ENCODE data around the gene ROBO3.

Gene ROBO3

GRCh38 chr11:124843616-124843910 is 21.7 kb upstream of the ROBO3 start:
- H3K27ac ChIP-seq: no peak overlapping the region
- no peak for DNase-seq (ENCODE audit: low read depth, low spot score)

DNA sequence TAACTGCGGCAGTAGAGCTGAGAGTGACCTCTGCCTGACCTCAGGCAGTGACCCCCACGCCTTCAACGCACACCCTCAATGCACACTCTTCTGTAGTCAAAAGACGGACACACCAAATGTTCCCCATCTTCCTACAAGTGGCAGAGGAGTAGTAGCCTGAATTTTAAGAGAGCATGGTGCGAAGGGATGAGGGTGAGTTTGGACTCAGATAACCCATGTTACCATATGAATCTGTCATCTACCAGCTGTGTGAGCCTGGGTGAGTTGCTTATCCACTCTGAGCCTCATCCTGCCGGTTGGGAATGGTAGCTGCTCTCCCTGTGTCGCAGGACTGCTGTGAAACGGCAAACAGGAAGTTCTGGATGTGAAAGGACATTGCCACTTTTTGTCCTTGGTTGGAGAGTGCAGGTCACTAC is 20.6 kb upstream of the ROBO3 start:
- no peak for DNase-seq (ENCODE audit: low read depth, low spot score)
- no peak overlapping the region for H3K27ac ChIP-seq

DNA sequence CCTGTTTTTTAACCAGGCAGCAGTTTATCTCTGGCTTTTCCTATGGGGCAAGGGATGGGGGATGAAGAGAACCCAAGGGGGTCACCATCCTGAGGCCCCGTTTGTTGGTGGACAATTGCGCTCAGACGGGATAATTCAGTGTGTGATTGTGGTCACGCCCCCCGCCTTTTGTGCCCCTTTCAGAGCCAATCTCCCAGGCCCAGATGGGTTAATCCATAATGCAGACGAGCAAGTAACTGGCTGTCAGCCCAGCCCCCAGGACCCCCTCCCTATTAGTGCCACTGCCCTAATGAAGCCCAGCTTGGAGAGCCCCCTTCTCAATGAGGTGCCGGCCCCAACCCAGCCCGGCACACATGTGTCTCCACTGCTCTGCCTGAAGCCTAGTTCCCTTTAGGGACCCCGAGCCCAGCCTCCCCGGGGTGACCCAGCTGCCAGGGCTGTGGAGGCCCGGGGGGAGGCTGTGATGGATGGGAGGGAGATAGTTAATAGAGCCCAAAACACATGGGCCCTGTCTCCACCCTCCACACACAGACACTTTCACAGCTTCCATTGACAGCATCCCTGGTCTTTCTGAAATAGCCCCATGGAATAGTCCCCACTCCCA is 19.1 kb upstream of the ROBO3 start:
- no peak for DNase-seq (ENCODE audit: low read depth, low spot score)
- H3K27ac ChIP-seq: no peak overlapping the region

GRCh38 chr11:124859171-124859570 is 6.1 kb upstream of the ROBO3 start:
- DNase-seq (ENCODE audit: low read depth, low spot score): no peak
- no peak overlapping the region for H3K27ac ChIP-seq

DNA sequence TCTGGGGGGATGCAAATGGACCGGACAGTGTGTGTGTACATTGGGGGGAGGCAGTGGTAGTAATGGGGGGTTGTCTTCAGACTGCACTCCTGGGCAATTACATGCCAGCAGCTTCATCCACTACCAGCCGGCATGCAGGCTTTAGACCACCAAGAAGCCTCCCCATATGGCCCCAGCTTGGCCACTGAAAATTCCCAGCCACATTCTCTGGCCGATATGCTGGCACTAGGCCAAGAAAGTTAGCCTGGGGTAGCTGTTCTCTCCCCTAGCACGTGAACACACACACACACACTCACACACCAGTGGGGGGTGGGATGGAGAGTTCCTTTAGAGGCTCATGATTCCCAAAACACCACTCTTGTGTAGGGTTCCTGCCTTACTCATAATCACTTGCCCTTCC is 3.6 kb upstream of the ROBO3 start:
- no peak for DNase-seq (ENCODE audit: low read depth, low spot score)
- H3K27ac ChIP-seq: no peak overlapping the region

DNA sequence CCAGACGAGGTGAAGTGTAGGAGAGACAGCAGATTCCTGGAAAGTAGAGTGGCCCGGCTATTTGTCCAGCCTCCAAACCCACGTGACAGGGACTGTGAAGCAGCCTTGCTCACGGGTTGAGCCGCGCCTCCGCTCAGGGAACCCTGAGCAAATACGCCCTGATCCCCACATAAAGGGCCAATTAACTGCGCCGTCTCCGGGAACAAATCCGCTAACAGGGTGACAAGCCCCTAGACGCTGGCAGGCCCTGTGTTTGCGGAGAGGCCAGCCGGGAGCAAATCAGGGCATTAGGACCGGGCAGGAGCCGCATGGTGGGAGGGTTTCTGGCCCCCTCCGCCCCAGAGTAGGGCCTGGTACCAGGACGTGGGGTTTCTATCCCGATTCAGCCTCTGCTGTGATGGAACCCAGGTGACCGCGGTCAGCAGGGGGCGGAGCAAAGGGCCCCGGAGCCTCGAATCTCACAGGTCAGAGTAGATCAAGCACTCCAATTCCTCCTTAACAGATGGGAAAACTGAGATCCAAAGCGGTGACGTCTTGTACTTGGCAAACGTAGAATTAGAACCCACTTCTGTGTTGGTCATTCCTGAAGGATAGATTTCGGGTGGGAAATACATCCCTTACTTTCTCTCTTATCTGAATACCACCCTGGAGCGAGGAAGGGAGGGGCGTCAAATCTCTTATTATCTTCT is 2.0 kb upstream of the ROBO3 start:
- no peak for DNase-seq (ENCODE audit: low read depth, low spot score)
- no peak overlapping the region for H3K27ac ChIP-seq

- no peak for DNase-seq (ENCODE audit: low read depth, low spot score)
- no peak overlapping the region for H3K27ac ChIP-seq
Measured at GRCh38 chr11:124863826-124864165, 1.4 kb upstream of the ROBO3 start.

DNA sequence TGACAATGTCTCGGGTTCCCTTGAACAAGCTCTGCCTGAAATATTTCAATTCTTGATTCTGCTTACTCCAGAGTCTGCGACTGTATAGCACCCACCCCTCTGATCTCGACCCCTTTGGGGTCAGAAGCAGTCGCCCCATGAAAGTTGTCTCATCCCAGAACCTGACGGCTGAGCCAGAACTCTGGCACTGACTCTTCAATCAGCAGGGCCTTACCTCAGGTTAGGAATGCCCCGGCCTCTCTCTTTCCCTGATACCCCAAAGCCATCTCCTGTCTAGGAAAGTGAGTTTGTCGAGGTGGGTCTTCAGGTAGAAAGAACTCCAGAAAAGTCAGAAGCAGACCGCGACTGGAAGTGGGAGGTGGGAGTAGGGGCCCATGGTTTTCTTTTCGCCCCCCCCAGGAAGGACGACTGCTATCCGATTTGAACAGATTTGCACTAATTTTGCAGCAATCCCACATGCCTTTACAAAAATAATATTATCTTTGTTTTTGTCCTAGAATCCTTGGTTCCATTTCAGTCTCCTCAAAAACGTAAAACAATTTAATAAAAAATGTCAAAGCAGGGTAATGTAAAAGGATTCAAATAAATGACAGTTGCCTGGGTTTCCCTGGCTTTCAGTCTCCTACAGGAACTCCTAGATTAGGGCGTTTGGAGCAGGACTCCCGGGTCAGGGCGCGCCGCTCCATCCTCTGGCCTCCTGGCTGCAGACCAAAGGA is 898 bp upstream of the ROBO3 start:
- no peak for DNase-seq (ENCODE audit: low read depth, low spot score)
- no peak overlapping the region for H3K27ac ChIP-seq

GRCh38 chr11:124864892-124865180 is 396 bp upstream of the ROBO3 start:
- H3K27ac ChIP-seq: no peak overlapping the region
- DNase-seq (ENCODE audit: low read depth, low spot score): no peak

DNA sequence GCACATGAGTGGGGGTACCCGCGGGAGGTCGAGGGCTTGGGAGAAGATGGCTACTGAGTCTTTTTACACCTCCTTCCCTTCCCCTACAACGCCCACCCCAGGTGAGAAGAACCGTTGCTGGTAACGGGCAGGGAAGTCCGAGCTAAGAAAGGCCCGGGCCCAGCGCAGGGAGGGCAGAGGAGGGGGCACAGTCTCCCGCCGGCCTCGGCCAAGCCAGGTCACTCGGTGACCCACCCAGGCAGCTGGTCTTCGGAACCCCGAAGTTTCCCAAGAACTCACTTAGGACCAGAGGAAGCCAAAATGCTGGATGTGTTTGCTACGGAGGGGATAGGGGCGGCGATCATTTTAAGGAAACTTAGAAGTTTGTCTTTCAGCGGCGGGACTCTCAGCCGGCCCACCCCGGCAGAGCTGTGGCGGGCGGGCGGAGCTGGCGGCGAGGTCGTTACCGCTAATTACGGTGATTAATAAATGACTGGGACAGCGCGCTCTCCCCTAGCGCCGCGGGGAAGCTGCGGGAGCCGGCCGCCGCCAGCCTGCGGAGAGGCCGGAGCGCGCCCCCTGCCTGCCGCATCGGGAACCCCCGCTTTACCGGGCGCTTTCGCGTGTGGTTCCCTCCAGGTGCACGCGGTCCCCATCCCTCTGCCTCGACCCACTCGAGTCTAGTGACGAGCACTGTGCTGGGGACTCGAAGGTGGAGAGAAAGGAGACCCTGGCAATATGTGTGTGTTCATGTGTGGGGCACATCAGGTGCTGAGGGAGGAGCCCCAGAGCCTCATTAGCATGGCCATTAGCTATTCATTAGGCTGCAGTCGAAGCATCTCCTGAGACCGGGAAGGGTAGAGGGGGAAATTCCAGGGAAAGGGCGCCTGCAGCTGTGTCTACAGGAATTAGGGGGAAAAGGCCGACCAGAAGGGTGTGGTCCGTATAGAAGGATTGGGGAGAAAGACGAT is 945 bp downstream of the ROBO3 start:
- no peak overlapping the region for H3K27ac ChIP-seq
- no peak for DNase-seq (ENCODE audit: low read depth, low spot score)

GRCh38 chr11:124867700-124868099 is 2.5 kb downstream of the ROBO3 start:
- H3K27ac ChIP-seq: no peak overlapping the region
- DNase-seq (ENCODE audit: low read depth, low spot score): no peak

- no peak for DNase-seq (ENCODE audit: low read depth, low spot score)
- H3K27ac ChIP-seq: no peak overlapping the region
Measured at GRCh38 chr11:124868331-124869274, 3.4 kb downstream of the ROBO3 start.

DNA sequence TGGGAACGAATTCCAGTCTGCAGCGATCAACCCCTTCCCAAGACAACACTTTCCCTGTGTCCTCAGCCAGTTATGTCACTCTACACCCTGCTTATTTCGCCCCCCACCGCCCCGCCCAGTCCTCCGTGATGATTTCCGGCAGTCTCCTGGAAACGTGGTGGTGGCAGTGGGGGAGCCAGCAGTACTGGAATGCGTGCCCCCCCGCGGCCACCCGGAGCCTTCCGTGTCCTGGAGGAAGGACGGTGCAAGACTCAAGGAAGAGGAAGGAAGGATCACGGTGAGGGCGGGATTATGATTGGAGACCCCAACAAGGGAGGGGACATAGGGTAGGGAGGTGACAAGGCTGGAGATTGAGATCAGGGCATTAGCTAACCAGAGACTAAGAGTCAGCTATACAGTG is 4.1 kb downstream of the ROBO3 start:
- no peak overlapping the region for H3K27ac ChIP-seq
- DNase-seq (ENCODE audit: low read depth, low spot score): no peak

DNA sequence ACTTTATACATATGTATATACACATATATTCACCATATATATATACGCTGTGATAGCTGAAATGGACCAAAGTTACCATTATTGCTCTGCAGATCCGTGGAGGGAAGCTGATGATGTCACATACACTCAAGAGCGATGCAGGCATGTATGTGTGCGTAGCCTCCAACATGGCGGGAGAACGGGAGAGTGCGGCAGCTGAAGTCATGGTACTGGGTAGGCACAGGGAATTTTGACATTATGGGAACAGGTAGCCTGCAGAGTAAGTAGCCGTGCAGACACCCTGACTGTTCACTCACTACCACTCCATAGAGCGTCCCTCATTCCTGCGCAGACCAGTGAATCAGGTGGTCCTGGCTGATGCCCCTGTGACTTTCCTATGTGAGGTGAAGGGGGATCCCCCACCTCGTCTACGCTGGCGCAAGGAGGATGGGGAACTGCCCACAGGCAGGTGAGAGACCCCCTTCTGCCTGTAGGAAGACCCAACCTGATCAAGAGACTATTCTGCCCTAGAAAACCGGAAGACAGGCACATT is 4.7 kb downstream of the ROBO3 start:
- no peak overlapping the region for H3K27ac ChIP-seq
- DNase-seq (ENCODE audit: low read depth, low spot score): no peak

DNA sequence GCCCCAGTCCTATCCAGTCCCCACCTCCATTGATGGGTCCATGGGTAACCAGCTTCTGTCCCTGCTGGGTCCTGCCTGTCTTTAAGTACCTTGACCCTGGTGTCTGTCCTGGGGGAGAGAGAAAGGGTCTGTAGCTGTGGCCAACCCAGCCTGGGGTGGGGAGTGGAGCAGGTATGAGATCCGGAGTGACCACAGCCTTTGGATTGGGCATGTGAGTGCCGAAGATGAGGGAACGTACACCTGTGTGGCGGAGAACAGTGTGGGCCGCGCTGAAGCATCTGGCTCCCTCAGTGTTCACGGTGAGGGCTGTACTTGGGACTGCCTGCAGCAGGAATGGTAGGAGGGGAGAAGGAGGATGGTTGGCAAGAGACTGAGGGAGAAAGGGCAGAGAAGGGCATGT is 5.2 kb downstream of the ROBO3 start:
- DNase-seq (ENCODE audit: low read depth, low spot score): no peak
- no peak overlapping the region for H3K27ac ChIP-seq

GRCh38 chr11:124872280-124872679 is 7.0 kb downstream of the ROBO3 start:
- no peak overlapping the region for H3K27ac ChIP-seq
- DNase-seq (ENCODE audit: low read depth, low spot score): no peak

DNA sequence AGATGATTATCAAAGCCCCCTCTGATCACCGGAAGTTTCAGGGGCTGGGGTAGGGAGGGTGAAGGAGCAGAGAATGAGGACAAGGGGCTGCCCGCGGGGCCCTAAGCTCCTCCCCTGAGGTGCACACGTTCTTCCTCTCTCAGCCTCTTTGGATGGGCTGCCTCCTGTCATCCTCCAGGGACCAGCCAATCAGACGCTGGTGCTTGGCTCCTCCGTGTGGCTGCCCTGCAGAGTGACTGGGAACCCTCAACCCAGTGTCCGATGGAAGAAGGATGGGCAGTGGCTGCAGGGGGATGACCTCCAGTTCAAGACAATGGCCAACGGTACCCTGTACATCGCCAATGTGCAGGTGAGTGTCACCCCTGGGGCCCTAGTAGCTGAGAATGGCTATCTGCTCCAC is 7.5 kb downstream of the ROBO3 start:
- DNase-seq (ENCODE audit: low read depth, low spot score): no peak
- H3K27ac ChIP-seq: no peak overlapping the region

- no peak for DNase-seq (ENCODE audit: low read depth, low spot score)
Measured at GRCh38 chr11:124873951-124874350, 8.7 kb downstream of the ROBO3 start.

GRCh38 chr11:124874571-124875255 is 9.5 kb downstream of the ROBO3 start:
- no peak overlapping the region for H3K27ac ChIP-seq
- no peak for DNase-seq (ENCODE audit: low read depth, low spot score)

More at GRCh38 chr11:124873951-124874350, 8.7 kb downstream of the ROBO3 start:
- no peak overlapping the region for H3K27ac ChIP-seq
